ENCODE results near the gene TSSC4.
A peak's percentile ranks its signal among the peaks of the same experiment; 100 is the strongest.

The TSSC4 gene

DNA sequence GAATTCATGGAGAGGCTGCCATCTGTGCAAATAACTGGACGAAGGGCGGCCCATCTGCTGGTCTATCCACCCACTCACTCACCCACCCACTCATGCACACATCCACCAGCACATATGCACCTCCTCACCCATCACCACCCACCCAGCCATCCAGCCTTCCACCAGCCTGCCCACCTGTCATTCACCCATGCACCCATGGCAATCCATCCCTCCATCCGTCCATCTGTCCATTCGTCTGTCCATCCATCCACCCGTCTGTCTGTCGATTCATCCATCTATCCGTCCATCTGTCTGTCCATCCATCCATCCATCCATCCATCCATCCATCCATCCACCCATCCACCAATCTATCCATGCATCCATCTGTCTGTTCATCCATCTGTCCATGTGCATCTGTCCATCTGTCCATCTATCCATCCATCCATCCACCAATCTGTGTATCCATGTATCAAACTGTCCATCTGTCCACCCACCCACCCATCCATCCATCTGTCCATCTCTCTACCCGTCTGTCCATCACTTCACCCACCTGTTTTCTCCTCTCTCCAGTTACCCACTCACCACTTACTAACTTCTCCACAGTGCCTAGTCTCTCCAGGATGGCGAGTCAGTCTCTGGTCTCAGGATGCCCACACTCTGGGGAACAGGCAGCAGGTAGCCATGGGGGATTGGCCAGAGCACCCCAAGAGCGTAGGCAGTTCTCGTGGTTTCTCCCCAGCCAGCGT, 34.9 kb downstream of the TSSC4 start:
- Histone ChIP-seq H3K9ac (ENCODE audit: low read depth, low read length) (no peak overlapping the region), H3K9me3 (ENCODE audit: insufficient read depth, low read depth, low read length) (no peaks in the 10 kb centered on the region), H3K27me3 (ENCODE audit: insufficient read depth, low read length) (peaks cover 46% of the 10 kb centered on the region), H3K4me1 (ENCODE audit: insufficient read depth, low read length) (no peaks in the 10 kb centered on the region), H3K36me3 (ENCODE audit: insufficient read depth, low read depth, low read length) (no peaks in the 10 kb centered on the region), H3K27ac (ENCODE audit: low read length) (no peak overlapping the region), H3K4me3 (ENCODE audit: low read length) (no peak overlapping the region)

- H3K4me3 ChIP-seq (ENCODE audit: low read length) = no peak overlapping the region
Measured at GRCh38 chr11:2436013-2436520, 35.5 kb downstream of the TSSC4 start.

DNA sequence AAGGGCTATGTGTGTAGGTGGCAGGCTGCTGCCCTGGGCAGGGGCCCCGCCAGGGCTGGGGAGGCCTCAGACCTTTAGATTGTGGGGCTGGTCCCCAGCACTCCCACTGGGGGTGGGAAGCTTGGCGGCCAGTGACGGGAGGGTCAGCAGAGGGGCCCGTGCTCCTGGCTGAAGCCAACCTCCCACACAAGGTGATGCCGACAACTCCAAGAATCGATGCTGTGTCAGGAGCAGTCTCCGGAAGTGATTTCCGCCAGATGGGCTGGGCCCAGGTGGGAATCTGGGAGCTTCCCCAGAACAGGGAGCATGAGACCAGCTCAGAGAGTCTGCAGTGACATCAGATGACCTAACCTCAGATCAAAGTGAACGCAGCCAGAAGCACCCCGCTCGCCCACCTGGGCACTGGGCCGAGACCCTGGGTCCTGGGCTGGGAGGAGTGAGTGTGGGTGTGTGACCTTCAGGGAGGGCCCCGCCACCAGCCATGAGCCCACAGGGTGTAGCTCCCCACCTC, 36.0 kb downstream of the TSSC4 start:
- H3K9ac ChIP-seq (ENCODE audit: low read depth, low read length) = no peak overlapping the region
- H3K27ac ChIP-seq (ENCODE audit: low read length) = no peak overlapping the region
- no peak overlapping the region for H3K4me3 ChIP-seq (ENCODE audit: low read length)
- peaks cover 58% of the 10 kb centered on the region for H3K27me3 ChIP-seq (ENCODE audit: insufficient read depth, low read length)
- H3K36me3 ChIP-seq (ENCODE audit: insufficient read depth, low read depth, low read length) = no peaks in the 10 kb centered on the region
- no peaks in the 10 kb centered on the region for H3K9me3 ChIP-seq (ENCODE audit: insufficient read depth, low read depth, low read length)
- no peaks in the 10 kb centered on the region for H3K4me1 ChIP-seq (ENCODE audit: insufficient read depth, low read length)

More at GRCh38 chr11:2436013-2436520, 35.5 kb downstream of the TSSC4 start:
- H3K27me3 ChIP-seq (ENCODE audit: insufficient read depth, low read length) = peaks cover 53% of the 10 kb centered on the region
- H3K27ac ChIP-seq (ENCODE audit: low read length) = no peak overlapping the region
- H3K4me1 ChIP-seq (ENCODE audit: insufficient read depth, low read length) = no peaks in the 10 kb centered on the region
- no peak overlapping the region for H3K9ac ChIP-seq (ENCODE audit: low read depth, low read length)
- no peaks in the 10 kb centered on the region for H3K9me3 ChIP-seq (ENCODE audit: insufficient read depth, low read depth, low read length)
- no peaks in the 10 kb centered on the region for H3K36me3 ChIP-seq (ENCODE audit: insufficient read depth, low read depth, low read length)

DNA sequence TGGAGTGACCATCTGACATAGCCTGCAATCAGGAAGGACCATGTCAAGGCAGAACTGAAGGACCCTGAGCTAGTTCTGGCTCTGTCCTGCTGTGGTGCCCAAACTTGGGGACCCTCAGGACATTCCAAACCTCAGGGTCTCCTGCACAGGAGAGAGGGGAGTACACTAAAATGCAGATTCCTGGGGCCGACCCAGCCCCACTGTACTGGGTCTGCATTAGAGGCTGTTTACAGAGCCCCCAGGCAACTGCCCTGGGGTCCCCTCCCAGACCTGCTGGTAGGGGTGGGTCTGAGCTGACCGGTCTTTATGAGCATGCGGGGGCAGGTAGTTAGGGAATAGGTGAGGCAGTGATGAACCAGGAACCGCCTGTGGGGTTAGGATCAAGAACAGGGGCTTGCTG, 37.0 kb downstream of the TSSC4 start:
- H3K36me3 ChIP-seq (ENCODE audit: insufficient read depth, low read depth, low read length) = no peaks in the 10 kb centered on the region
- no peak overlapping the region for H3K9ac ChIP-seq (ENCODE audit: low read depth, low read length)
- H3K27me3 ChIP-seq (ENCODE audit: insufficient read depth, low read length) = peaks cover 67% of the 10 kb centered on the region
- no peaks in the 10 kb centered on the region for H3K9me3 ChIP-seq (ENCODE audit: insufficient read depth, low read depth, low read length)
- H3K27ac ChIP-seq (ENCODE audit: low read length) = no peak overlapping the region
- H3K4me3 ChIP-seq (ENCODE audit: low read length) = no peak overlapping the region
- H3K4me1 ChIP-seq (ENCODE audit: insufficient read depth, low read length) = no peaks in the 10 kb centered on the region

GRCh38 chr11:2439820-2440219, 39.3 kb downstream of the TSSC4 start:
- Histone ChIP-seq H3K36me3 (ENCODE audit: insufficient read depth, low read depth, low read length) (no peaks in the 10 kb centered on the region), H3K4me1 (ENCODE audit: insufficient read depth, low read length) (no peaks in the 10 kb centered on the region), H3K9me3 (ENCODE audit: insufficient read depth, low read depth, low read length) (no peaks in the 10 kb centered on the region), H3K4me3 (ENCODE audit: low read length) (no peak overlapping the region), H3K27ac (ENCODE audit: low read length) (no peak overlapping the region), H3K9ac (ENCODE audit: low read depth, low read length) (no peak overlapping the region), H3K27me3 (ENCODE audit: insufficient read depth, low read length) (peaks cover 78% of the 10 kb centered on the region)

DNA sequence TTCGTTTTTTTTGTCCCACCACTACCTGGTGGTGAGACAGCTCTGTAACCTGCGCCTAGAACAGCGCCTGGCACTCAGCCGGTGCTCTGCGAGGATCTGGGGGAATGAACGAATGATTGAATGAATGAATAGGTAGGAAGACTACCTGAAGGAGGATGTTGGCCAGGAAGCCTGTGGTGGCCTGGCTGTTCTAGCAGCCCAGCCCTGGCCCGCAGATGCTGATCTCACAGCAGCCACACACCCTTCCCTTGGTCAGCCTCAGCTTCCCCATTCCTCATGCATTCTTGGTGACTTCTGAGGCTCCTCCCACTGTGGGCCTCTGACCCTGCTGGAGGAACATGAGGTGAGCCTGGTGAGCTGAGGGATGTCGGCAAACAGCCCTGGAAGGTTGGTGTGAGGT, 40.1 kb downstream of the TSSC4 start:
- Histone ChIP-seq H3K36me3 (ENCODE audit: insufficient read depth, low read depth, low read length) (no peaks in the 10 kb centered on the region), H3K4me1 (ENCODE audit: insufficient read depth, low read length) (no peaks in the 10 kb centered on the region), H3K4me3 (ENCODE audit: low read length) (no peak overlapping the region), H3K27me3 (ENCODE audit: insufficient read depth, low read length) (peaks cover 79% of the 10 kb centered on the region), H3K9ac (ENCODE audit: low read depth, low read length) (no peak overlapping the region), H3K27ac (ENCODE audit: low read length) (no peak overlapping the region), H3K9me3 (ENCODE audit: insufficient read depth, low read depth, low read length) (no peaks in the 10 kb centered on the region)

- Histone ChIP-seq H3K36me3 (ENCODE audit: insufficient read depth, low read depth, low read length) (no peaks in the 10 kb centered on the region), H3K27ac (ENCODE audit: low read length) (no peak overlapping the region), H3K9ac (ENCODE audit: low read depth, low read length) (no peak overlapping the region), H3K9me3 (ENCODE audit: insufficient read depth, low read depth, low read length) (no peaks in the 10 kb centered on the region), H3K4me3 (ENCODE audit: low read length) (no peak overlapping the region), H3K4me1 (ENCODE audit: insufficient read depth, low read length) (no peaks in the 10 kb centered on the region), H3K27me3 (ENCODE audit: insufficient read depth, low read length) (peaks cover 80% of the 10 kb centered on the region)
Measured at GRCh38 chr11:2441171-2441570, 40.6 kb downstream of the TSSC4 start.

GRCh38 chr11:2442589-2442988, 42.0 kb downstream of the TSSC4 start:
- Histone ChIP-seq H3K4me1 (ENCODE audit: insufficient read depth, low read length) (no peaks in the 10 kb centered on the region), H3K36me3 (ENCODE audit: insufficient read depth, low read depth, low read length) (no peaks in the 10 kb centered on the region), H3K27me3 (ENCODE audit: insufficient read depth, low read length) (peaks cover 89% of the 10 kb centered on the region), H3K27ac (ENCODE audit: low read length) (no peak overlapping the region), H3K9ac (ENCODE audit: low read depth, low read length) (no peak overlapping the region), H3K4me3 (ENCODE audit: low read length) (no peak overlapping the region), H3K9me3 (ENCODE audit: insufficient read depth, low read depth, low read length) (no peaks in the 10 kb centered on the region)

- Histone ChIP-seq H3K9ac (ENCODE audit: low read depth, low read length) (no peak overlapping the region), H3K4me1 (ENCODE audit: insufficient read depth, low read length) (no peaks in the 10 kb centered on the region), H3K36me3 (ENCODE audit: insufficient read depth, low read depth, low read length) (no peaks in the 10 kb centered on the region), H3K9me3 (ENCODE audit: insufficient read depth, low read depth, low read length) (no peaks in the 10 kb centered on the region), H3K27ac (ENCODE audit: low read length) (no peak overlapping the region), H3K27me3 (ENCODE audit: insufficient read depth, low read length) (peaks cover 89% of the 10 kb centered on the region), H3K4me3 (ENCODE audit: low read length) (no peak overlapping the region)
Measured at GRCh38 chr11:2443406-2443805, 42.9 kb downstream of the TSSC4 start.

DNA sequence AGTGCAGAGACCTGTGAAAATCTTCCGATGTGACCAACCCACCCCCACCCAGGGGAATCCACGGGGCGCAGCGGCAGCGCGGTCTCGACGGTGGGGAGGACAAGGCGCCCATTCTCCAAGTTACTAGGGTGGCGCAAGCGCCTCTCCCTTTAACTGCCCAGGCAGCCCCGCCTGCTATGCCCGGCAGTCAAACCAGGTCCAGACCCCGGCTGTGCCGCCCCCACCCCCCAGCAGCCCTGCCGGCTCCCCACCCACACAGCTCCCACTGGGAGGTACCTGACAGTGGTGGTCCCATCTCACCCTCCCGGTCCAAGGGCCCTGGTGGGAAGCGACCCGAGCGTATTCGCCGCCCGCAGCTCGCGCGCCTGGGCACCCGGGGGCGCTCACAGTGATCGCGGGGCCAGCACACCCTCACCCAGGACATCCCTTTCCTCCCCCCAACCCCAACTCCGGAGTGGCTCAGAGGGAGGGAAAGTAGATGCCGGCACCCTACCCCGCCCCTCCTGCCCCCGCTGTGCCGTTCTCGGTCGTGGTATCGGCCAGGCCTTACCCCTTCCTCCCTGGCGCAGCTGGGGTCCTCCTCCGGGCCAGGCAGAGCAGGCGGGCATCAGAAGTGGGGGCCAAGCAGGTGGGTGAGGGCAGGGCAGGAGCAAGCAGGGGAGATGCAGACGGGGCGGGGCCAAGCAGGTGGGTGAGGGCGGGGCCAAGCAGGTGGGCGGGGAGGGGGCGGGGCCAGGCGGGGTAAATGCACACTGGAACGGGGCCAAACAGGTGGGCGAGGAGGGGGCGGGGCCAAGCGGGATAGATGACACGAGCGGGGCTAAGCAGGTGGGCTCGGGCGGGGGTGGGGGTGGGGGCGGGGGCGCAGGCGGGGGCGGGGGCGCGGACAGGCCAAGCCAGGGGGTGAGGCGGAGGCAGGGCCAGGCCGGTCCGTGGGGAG, 43.6 kb downstream of the TSSC4 start, which contains the start of gene TRPM5:
Gene TRPM5 (minus strand): TSS at position 634 of the 940 bp plus-strand sequence. CDS start 21,478 bp downstream, outside the sequence.
- no peak within 1 kb of the TSS for H3K9ac ChIP-seq (ENCODE audit: low read depth, low read length)
- H3K4me1 ChIP-seq (ENCODE audit: insufficient read depth, low read length) = no peaks in the 10 kb centered on the region
- H3K9me3 ChIP-seq (ENCODE audit: insufficient read depth, low read depth, low read length) = no peaks in the 10 kb centered on the region
- H3K27ac ChIP-seq (ENCODE audit: low read length) = no peak within 1 kb of the TSS
- peaks cover 92% of the 10 kb centered on the region for H3K27me3 ChIP-seq (ENCODE audit: insufficient read depth, low read length)
- peak within 1 kb of the TSS; percentile 62 for H3K4me3 ChIP-seq (ENCODE audit: low read length)
- H3K36me3 ChIP-seq (ENCODE audit: insufficient read depth, low read depth, low read length) = no peaks in the 10 kb centered on the region

GRCh38 chr11:2444821-2445745, 44.5 kb downstream of the TSSC4 start, which contains the start of gene KCNQ1:
TSS of gene KCNQ1 (plus strand) at chr11:2445008. CDS start at chr11:2445099, 91 bp downstream.
- peak within 1 kb of the TSS; percentile 62 for H3K4me3 ChIP-seq (ENCODE audit: low read length)
- H3K36me3 ChIP-seq (ENCODE audit: insufficient read depth, low read depth, low read length) = no peaks in the 10 kb centered on the region
- H3K27ac ChIP-seq (ENCODE audit: low read length) = no peak within 1 kb of the TSS
- no peaks in the 10 kb centered on the region for H3K9me3 ChIP-seq (ENCODE audit: insufficient read depth, low read depth, low read length)
- H3K9ac ChIP-seq (ENCODE audit: low read depth, low read length) = no peak within 1 kb of the TSS
- H3K27me3 ChIP-seq (ENCODE audit: insufficient read depth, low read length) = peaks cover 92% of the 10 kb centered on the region
- no peaks in the 10 kb centered on the region for H3K4me1 ChIP-seq (ENCODE audit: insufficient read depth, low read length)
